Measurements from ENCODE around the gene RASA3. TPM values are rescaled to one million over a fixed set of nuclear protein-coding genes. Genes with fewer than 3 reads are reported as not detected.

RASA3 gene
- total and polyA plus RNA-seq, 9 of the 15 experiments (the other 6 are each of a cell fraction or from before 2014, with no cell fraction given) = 0.72 to 25.3 (median 14.4) TPM

DNA sequence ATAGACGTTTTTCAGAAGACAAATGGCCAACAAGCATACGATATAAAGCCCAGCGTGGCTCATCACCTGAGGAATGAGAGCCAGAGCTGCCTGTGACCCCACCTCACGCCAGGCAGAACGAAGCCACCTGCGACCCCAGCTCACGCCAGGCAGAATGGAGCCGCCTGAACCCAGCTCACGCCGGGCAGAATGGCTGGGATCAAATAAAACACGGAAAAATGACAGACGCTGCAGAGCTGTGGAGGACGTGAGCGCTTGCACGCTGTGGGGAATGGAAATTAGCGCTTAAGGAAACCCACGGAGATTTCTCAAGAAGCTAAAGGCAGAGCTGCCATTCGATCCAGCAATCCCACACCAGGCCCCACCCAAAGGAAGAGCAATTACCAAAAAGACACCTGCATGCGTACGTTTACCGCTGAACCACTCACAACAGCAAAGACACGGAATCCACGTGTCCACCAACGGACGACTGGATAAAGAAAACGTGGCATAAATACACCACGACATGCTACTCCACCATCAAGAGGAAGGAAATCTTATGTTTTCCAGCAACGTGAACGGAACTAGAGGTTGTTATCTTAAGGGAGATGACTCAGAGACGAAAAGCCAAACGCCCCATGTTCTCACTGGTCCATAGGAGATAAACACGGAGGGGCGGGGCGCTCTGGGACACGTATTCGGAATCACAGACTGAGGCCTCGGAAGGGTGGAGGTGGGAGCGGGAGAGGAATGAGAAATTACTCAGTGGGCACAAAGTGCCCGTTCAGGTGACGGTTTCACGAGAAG lies 127.8 kb downstream of the RASA3 start (continued):
- TF ChIP-seq, protein P1, sequence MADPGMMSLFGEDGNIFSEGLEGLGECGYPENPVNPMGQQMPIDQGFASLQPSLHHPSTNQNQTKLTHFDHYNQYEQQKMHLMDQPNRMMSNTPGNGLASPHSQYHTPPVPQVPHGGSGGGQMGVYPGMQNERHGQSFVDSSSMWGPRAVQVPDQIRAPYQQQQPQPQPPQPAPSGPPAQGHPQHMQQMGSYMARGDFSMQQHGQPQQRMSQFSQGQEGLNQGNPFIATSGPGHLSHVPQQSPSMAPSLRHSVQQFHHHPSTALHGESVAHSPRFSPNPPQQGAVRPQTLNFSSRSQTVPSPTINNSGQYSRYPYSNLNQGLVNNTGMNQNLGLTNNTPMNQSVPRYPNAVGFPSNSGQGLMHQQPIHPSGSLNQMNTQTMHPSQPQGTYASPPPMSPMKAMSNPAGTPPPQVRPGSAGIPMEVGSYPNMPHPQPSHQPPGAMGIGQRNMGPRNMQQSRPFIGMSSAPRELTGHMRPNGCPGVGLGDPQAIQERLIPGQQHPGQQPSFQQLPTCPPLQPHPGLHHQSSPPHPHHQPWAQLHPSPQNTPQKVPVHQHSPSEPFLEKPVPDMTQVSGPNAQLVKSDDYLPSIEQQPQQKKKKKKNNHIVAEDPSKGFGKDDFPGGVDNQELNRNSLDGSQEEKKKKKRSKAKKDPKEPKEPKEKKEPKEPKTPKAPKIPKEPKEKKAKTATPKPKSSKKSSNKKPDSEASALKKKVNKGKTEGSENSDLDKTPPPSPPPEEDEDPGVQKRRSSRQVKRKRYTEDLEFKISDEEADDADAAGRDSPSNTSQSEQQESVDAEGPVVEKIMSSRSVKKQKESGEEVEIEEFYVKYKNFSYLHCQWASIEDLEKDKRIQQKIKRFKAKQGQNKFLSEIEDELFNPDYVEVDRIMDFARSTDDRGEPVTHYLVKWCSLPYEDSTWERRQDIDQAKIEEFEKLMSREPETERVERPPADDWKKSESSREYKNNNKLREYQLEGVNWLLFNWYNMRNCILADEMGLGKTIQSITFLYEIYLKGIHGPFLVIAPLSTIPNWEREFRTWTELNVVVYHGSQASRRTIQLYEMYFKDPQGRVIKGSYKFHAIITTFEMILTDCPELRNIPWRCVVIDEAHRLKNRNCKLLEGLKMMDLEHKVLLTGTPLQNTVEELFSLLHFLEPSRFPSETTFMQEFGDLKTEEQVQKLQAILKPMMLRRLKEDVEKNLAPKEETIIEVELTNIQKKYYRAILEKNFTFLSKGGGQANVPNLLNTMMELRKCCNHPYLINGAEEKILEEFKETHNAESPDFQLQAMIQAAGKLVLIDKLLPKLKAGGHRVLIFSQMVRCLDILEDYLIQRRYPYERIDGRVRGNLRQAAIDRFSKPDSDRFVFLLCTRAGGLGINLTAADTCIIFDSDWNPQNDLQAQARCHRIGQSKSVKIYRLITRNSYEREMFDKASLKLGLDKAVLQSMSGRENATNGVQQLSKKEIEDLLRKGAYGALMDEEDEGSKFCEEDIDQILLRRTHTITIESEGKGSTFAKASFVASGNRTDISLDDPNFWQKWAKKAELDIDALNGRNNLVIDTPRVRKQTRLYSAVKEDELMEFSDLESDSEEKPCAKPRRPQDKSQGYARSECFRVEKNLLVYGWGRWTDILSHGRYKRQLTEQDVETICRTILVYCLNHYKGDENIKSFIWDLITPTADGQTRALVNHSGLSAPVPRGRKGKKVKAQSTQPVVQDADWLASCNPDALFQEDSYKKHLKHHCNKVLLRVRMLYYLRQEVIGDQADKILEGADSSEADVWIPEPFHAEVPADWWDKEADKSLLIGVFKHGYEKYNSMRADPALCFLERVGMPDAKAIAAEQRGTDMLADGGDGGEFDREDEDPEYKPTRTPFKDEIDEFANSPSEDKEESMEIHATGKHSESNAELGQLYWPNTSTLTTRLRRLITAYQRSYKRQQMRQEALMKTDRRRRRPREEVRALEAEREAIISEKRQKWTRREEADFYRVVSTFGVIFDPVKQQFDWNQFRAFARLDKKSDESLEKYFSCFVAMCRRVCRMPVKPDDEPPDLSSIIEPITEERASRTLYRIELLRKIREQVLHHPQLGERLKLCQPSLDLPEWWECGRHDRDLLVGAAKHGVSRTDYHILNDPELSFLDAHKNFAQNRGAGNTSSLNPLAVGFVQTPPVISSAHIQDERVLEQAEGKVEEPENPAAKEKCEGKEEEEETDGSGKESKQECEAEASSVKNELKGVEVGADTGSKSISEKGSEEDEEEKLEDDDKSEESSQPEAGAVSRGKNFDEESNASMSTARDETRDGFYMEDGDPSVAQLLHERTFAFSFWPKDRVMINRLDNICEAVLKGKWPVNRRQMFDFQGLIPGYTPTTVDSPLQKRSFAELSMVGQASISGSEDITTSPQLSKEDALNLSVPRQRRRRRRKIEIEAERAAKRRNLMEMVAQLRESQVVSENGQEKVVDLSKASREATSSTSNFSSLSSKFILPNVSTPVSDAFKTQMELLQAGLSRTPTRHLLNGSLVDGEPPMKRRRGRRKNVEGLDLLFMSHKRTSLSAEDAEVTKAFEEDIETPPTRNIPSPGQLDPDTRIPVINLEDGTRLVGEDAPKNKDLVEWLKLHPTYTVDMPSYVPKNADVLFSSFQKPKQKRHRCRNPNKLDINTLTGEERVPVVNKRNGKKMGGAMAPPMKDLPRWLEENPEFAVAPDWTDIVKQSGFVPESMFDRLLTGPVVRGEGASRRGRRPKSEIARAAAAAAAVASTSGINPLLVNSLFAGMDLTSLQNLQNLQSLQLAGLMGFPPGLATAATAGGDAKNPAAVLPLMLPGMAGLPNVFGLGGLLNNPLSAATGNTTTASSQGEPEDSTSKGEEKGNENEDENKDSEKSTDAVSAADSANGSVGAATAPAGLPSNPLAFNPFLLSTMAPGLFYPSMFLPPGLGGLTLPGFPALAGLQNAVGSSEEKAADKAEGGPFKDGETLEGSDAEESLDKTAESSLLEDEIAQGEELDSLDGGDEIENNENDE (IDR thresholded peaks at IDR 0.05; ENCODE audit: low read depth, low read length) = no peak
- TF ChIP-seq, protein P2, sequence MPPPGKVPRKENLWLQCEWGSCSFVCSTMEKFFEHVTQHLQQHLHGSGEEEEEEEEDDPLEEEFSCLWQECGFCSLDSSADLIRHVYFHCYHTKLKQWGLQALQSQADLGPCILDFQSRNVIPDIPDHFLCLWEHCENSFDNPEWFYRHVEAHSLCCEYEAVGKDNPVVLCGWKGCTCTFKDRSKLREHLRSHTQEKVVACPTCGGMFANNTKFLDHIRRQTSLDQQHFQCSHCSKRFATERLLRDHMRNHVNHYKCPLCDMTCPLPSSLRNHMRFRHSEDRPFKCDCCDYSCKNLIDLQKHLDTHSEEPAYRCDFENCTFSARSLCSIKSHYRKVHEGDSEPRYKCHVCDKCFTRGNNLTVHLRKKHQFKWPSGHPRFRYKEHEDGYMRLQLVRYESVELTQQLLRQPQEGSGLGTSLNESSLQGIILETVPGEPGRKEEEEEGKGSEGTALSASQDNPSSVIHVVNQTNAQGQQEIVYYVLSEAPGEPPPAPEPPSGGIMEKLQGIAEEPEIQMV (tag; conservative IDR thresholded peaks at IDR 0.05; ENCODE audit: low read depth) = no peak
- TF ChIP-seq, protein P3, sequence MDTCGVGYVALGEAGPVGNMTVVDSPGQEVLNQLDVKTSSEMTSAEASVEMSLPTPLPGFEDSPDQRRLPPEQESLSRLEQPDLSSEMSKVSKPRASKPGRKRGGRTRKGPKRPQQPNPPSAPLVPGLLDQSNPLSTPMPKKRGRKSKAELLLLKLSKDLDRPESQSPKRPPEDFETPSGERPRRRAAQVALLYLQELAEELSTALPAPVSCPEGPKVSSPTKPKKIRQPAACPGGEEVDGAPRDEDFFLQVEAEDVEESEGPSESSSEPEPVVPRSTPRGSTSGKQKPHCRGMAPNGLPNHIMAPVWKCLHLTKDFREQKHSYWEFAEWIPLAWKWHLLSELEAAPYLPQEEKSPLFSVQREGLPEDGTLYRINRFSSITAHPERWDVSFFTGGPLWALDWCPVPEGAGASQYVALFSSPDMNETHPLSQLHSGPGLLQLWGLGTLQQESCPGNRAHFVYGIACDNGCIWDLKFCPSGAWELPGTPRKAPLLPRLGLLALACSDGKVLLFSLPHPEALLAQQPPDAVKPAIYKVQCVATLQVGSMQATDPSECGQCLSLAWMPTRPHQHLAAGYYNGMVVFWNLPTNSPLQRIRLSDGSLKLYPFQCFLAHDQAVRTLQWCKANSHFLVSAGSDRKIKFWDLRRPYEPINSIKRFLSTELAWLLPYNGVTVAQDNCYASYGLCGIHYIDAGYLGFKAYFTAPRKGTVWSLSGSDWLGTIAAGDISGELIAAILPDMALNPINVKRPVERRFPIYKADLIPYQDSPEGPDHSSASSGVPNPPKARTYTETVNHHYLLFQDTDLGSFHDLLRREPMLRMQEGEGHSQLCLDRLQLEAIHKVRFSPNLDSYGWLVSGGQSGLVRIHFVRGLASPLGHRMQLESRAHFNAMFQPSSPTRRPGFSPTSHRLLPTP (IDR thresholded peaks at IDR 0.05; ENCODE audit: borderline replicate concordance, extremely low read depth, insufficient read length) = no peak
- TF ChIP-seq, protein P4, sequence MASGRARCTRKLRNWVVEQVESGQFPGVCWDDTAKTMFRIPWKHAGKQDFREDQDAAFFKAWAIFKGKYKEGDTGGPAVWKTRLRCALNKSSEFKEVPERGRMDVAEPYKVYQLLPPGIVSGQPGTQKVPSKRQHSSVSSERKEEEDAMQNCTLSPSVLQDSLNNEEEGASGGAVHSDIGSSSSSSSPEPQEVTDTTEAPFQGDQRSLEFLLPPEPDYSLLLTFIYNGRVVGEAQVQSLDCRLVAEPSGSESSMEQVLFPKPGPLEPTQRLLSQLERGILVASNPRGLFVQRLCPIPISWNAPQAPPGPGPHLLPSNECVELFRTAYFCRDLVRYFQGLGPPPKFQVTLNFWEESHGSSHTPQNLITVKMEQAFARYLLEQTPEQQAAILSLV (tag; IDR thresholded peaks at IDR 0.05) = no peak
- no peak for TF ChIP-seq IFI16 (CRISPR knock-in tag; IDR thresholded peaks at IDR 0.05)
- TF ChIP-seq ZNF583 (CRISPR knock-in tag; IDR thresholded peaks at IDR 0.05) = no peak
- no peak for TF ChIP-seq SREBF1 (IDR thresholded peaks at IDR 0.05; ENCODE audit: borderline replicate concordance, low read depth, low read length)
- TF ChIP-seq, protein P5, sequence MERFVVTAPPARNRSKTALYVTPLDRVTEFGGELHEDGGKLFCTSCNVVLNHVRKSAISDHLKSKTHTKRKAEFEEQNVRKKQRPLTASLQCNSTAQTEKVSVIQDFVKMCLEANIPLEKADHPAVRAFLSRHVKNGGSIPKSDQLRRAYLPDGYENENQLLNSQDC (CRISPR knock-in tag; IDR thresholded peaks at IDR 0.05) = no peak
- TF ChIP-seq GATA2 (CRISPR knock-in tag; IDR thresholded peaks at IDR 0.05) = peak; percentile 56

Measured in K562 (cell line).